Measurements from ENCODE around the gene CLCN2.

CLCN2 gene

DNA sequence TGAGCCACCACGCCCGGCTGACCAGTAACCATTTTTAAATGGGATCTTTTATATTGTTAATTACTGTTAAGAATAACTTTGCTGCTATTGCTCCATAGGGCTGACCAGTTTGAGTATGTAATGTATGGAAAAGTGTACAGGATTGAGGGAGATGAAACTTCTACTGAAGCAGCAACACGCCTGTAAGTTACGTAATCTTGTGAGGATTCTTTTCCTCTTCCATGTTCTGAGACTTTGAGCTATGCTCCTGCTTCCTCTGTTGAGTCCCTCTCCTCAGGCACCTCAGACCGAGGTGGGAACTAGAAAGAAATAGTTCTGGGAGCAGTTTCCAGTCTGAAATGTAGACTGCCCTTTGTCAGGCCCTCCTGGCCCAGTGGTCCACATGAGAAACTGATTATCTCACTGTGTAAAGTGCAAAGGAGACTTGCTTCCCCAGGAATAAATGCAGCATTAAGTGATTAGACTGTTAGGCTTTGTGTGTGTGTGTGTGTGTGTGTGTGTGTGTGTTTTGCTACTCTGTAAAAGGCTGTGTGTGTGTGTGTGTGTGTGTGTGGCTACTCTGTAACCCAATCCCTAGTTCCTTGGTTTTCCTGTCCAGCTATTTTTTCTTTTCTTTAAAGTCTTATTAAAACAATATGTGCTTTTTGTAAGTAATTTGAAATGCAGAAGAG lies 5.3 kb upstream of the CLCN2 start:
- peak overlapping the region; percentile 39 to 82 (median 73) for H3K27ac Mint-ChIP-seq
- H3K36me3 Mint-ChIP-seq (ENCODE audit: low read depth) = peaks cover 57% of the 10 kb centered on the region
- peak overlapping the region; percentile 21 to 74 (median 55) for H3K4me3 Mint-ChIP-seq
- peaks cover 39% of the 10 kb centered on the region for H3K4me1 Mint-ChIP-seq
- no peaks in the 10 kb centered on the region for H3K9me3 Mint-ChIP-seq
- H3K27me3 Mint-ChIP-seq (ENCODE audit: low read depth) = no peaks in the 10 kb centered on the region
- TF ChIP-seq, protein P1, sequence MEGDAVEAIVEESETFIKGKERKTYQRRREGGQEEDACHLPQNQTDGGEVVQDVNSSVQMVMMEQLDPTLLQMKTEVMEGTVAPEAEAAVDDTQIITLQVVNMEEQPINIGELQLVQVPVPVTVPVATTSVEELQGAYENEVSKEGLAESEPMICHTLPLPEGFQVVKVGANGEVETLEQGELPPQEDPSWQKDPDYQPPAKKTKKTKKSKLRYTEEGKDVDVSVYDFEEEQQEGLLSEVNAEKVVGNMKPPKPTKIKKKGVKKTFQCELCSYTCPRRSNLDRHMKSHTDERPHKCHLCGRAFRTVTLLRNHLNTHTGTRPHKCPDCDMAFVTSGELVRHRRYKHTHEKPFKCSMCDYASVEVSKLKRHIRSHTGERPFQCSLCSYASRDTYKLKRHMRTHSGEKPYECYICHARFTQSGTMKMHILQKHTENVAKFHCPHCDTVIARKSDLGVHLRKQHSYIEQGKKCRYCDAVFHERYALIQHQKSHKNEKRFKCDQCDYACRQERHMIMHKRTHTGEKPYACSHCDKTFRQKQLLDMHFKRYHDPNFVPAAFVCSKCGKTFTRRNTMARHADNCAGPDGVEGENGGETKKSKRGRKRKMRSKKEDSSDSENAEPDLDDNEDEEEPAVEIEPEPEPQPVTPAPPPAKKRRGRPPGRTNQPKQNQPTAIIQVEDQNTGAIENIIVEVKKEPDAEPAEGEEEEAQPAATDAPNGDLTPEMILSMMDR (IDR thresholded peaks at IDR 0.05; ENCODE audit: unreplicated experiment in 3 of 3) = no peak

DNA sequence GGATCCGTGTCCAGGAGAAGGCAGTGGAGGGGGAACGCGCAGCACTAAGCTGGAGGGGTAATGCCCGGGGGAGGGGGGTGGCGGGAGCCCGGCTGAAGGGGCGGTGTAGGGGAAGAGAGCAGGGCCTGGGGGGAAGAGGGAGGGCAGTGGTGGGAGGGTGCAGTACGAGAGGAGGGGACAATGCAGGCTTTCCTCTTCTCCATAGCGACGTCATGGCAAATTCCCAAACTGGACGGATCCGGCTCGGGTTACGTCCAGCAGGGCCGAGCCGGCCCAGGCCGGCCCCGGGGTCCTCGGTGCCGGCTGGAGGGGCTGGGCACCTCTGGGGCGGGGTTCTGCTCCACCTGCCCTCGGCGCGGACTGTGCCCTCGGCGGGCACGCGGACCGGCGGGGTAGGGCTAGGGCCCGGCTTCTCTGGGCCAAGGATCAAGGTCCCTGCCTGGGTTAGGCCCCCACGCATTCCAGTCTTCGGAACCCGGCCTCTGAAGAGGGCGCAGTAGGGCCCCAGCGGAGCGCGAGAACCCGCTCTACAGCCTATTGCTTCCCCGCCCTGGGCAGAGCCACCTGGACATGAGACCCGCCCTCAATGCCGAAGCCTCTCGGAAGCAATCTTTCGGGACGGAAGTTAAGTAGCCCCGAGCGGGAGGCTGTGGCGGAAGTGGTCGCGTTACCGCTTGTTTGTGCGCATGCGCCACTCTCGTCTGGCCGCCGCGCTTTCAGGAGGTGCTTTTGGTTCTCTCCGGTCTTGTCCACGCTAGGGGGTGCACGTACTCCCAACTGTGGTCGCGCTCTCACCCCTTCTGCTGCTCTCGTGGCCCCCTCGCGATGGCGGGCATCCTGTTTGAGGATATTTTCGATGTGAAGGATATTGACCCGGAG lies 1.5 kb upstream of the CLCN2 start:
- peaks cover 41% of the 10 kb centered on the region for H3K4me1 Mint-ChIP-seq
- H3K4me3 Mint-ChIP-seq = peak overlapping the region; percentile 91 to 99 (median 97)
- H3K27me3 Mint-ChIP-seq (ENCODE audit: low read depth) = no peaks in the 10 kb centered on the region
- TF ChIP-seq, protein P1 (IDR thresholded peaks at IDR 0.05; ENCODE audit: unreplicated experiment in 3 of 3) = peak; percentile 45 to 65 (median 54)
- no peaks in the 10 kb centered on the region for H3K9me3 Mint-ChIP-seq
- H3K36me3 Mint-ChIP-seq (ENCODE audit: low read depth) = peaks cover 32% of the 10 kb centered on the region
- H3K27ac Mint-ChIP-seq = peak overlapping the region; percentile 94 to 99 (median 98)

DNA sequence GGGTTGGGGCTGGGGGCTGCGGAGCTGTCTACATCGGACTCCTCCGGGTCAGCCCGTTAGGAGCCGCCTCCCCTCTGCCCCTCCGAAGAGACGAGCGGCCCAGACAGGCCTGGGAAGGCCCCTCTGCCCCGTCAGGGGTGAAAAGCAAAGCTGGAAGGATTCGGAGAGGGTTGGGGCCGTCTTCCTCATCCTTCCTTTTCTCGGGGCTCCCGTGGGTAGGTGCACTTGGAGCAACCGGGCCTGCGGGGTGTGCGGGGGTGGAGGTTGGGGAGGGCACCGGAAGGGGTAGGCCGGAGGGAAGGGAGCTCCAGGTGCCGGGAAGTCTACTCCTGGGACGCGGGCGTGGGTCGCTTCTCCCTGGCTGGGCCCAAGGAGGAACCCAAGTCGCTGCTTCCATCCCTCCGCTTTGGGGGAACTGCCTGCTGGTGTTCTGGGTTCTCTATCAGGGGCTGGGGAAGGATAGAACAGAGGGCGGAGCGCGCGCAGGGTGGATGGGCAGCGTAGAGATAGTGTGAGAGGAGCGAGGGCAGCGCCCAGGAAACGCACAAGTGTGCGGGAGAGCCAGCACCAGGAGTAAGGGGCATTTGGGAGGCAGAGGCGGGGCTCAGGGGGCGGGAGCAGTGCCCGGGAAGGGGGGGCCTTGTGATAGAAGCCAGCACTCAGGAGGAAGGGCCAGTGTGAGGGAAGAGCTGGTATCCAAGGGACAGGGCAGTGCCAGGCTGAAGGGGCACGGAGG lies 695 bp upstream of the CLCN2 start:
- Mint-ChIP-seq H3K27me3 (ENCODE audit: low read depth) (no peaks in the 10 kb centered on the region), H3K4me3 (peak overlapping the region; percentile 91 to 99 (median 94)), H3K27ac (peak overlapping the region; percentile 94 to 99 (median 98)), H3K9me3 (no peaks in the 10 kb centered on the region), H3K4me1 (peaks cover 36% of the 10 kb centered on the region), H3K36me3 (ENCODE audit: low read depth) (peaks cover 25% of the 10 kb centered on the region)
- TF ChIP-seq, protein P1 (IDR thresholded peaks at IDR 0.05; ENCODE audit: unreplicated experiment in 3 of 3) = no peak

DNA sequence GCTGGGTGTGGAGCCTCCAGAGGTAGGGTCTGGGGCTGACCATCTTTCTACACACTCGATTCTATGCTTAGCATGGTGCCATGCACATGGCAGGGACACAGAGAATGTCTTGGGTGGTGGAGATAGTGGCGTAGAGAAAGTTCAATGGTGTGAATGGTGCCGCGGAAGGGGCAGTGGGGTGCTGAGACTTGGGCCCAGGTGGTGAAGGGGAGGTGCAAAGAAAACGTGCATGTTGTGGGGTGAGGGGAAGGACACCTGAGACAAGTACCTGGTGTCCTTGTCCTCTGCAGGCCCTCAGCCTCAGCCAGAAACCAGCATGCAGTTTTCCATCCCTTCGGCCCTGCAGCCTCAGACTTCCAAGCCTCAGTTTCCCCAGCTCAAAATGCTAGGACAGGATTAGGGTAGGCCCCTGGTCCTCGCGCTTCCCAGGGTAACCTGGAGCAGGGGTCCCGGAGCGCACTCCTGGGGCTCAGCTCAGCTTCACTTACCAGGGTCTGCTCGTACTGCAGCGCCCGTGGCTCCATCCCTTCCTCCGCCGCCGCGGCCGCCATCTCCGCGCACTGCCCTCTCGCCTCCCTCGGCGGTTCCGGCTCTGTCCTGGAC lies 375 bp downstream of the CLCN2 start:
- no peaks in the 10 kb centered on the region for H3K9me3 Mint-ChIP-seq
- H3K27ac Mint-ChIP-seq = peak overlapping the region; percentile 79 to 91 (median 88)
- peaks cover 29% of the 10 kb centered on the region for H3K4me1 Mint-ChIP-seq
- no peaks in the 10 kb centered on the region for H3K27me3 Mint-ChIP-seq (ENCODE audit: low read depth)
- peaks cover 20% of the 10 kb centered on the region for H3K36me3 Mint-ChIP-seq (ENCODE audit: low read depth)
- peak overlapping the region; percentile 86 to 96 (median 93) for H3K4me3 Mint-ChIP-seq
- TF ChIP-seq, protein P1 (IDR thresholded peaks at IDR 0.05; ENCODE audit: unreplicated experiment in 3 of 3) = no peak

DNA sequence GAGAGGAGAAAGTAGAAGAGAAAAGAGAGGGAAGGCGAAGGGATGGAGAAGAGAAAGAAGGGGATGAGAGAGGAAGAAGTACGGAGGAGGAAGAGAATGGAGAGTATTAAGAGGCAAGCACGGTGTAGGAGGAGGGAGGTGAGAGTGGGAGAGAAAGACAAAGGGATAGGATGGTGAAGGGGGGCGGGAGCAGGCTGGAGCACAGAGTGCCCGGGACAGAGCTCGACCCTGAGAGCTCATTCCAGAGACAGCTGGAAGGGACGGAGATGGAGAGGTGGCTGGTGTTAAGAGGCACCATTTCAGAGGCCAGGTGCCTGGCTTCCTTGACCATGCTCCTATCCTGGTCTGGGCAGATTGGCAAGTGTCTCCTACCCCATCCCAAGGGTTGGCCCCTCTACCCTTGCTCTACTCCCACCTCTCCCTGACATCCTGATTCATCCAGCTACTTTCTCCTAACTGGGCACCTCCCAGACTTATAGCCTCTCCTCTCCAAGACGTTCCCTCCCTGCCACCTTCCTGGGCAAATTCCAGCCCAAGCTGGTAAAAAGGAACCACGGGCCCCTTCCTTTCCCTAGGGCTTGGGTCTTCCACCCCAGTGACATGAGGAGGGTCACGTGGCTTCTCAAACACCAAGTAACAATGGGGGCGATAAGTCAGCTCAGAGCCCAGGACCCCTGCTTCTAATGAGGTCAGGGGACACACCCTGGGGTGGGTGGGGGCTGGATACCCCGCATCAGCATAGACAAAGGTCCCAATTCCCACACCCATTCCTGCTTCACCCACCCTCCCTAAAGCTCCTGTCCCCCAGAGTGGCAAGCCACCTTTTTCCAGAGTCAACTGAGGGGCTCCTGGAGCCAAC lies 1.1 kb downstream of the CLCN2 start:
- H3K27me3 Mint-ChIP-seq (ENCODE audit: low read depth) = no peaks in the 10 kb centered on the region
- no peaks in the 10 kb centered on the region for H3K9me3 Mint-ChIP-seq
- peaks cover 29% of the 10 kb centered on the region for H3K4me1 Mint-ChIP-seq
- peak overlapping the region; percentile 79 to 91 (median 88) for H3K27ac Mint-ChIP-seq
- TF ChIP-seq, protein P1 (IDR thresholded peaks at IDR 0.05; ENCODE audit: unreplicated experiment in 3 of 3) = no peak
- peak overlapping the region; percentile 86 to 96 (median 93) for H3K4me3 Mint-ChIP-seq
- peaks cover 20% of the 10 kb centered on the region for H3K36me3 Mint-ChIP-seq (ENCODE audit: low read depth)

Measured in nephron (organoid).